CD8-positive, alpha-beta memory T cell (primary cell): ENCODE measurements around the gene OGFRL1. TPM values are rescaled to one million over a fixed set of nuclear protein-coding genes. Genes with fewer than 3 reads are reported as not detected.

Experiments
- CTCF ChIA-PET: fragments of 350-600 bp; sonication (Branson Sonifier 250); formaldehyde crosslinking; loops from one replicate; lab custom pipeline; 2021; ENCODE audit warnings: antibody characterized with exemption; lab: Charles Lee
- POLR2A ChIA-PET: fragments of 350-600 bp; sonication (Branson Sonifier 250); formaldehyde crosslinking; loops from one replicate; lab custom pipeline; 2021; ENCODE audit warnings: antibody characterized with exemption; lab: Charles Lee
- DNase-seq, 5 donors: peaks; one replicate each; pipeline versions ENCODE4 v3.0.0 to v3.0.0-alpha.2; 2020 to 2022; ENCODE audit warnings: mixed read lengths in 1 of 5
- H3K27ac ChIP-seq: one replicate; pipeline ENCODE4 v1.7.0; 2013; ENCODE audit warnings: low read depth, mild to moderate bottlenecking, low read length, moderate library complexity
- H3K27me3 ChIP-seq: 2 replicates; pipeline ENCODE4 v1.7.0; 2013; ENCODE audit warnings: low read length, mild to moderate bottlenecking; ENCODE audit not compliant: insufficient read depth, poor library complexity, severe bottlenecking
- H3K36me3 ChIP-seq: 2 replicates; pipeline ENCODE4 v1.7.0; 2013; ENCODE audit warnings: mild to moderate bottlenecking, low read length, moderate library complexity; ENCODE audit not compliant: insufficient read depth
- H3K4me1 ChIP-seq: 2 replicates; pipeline ENCODE4 v1.7.0; 2013; ENCODE audit warnings: mild to moderate bottlenecking, low read length, moderate library complexity; ENCODE audit not compliant: insufficient read depth
- H3K4me3 ChIP-seq: 2 replicates; pipeline ENCODE4 v1.7.0; 2013; ENCODE audit warnings: mild to moderate bottlenecking, low read length
- H3K9me3 ChIP-seq: 2 replicates; pipeline ENCODE4 v1.7.0; 2013; ENCODE audit warnings: mild to moderate bottlenecking, low read length
- H3K27ac Mint-ChIP-seq, 8 donors: one replicate each; pipeline ENCODE4 v1.8.0; 2020 to 2021; ENCODE audit warnings: mixed read lengths in 8 of 8, mild to moderate bottlenecking in 6 of 8, inconsistent platforms in 3 of 8, moderate library complexity in 3 of 8
- H3K27me3 Mint-ChIP-seq, 2 donors: one replicate each; pipeline ENCODE4 v1.8.0; 2020 to 2021; ENCODE audit warnings: mixed read lengths in 2 of 2, mild to moderate bottlenecking in 1 of 2, moderate library complexity in 1 of 2
- H3K36me3 Mint-ChIP-seq, 3 donors: one replicate each; pipeline ENCODE4 v1.8.0; 2020 to 2021; ENCODE audit warnings: mixed read lengths in 3 of 3, inconsistent platforms in 1 of 3, mild to moderate bottlenecking in 1 of 3
- H3K4me1 Mint-ChIP-seq, 3 donors: one replicate each; pipeline ENCODE4 v1.8.0; 2020 to 2021; ENCODE audit warnings: mixed read lengths in 3 of 3, inconsistent platforms in 1 of 3, mild to moderate bottlenecking in 1 of 3
- H3K4me3 Mint-ChIP-seq, 7 donors: one replicate each; pipeline ENCODE4 v1.8.0; 2020 to 2021; ENCODE audit warnings: mixed read lengths in 7 of 7, mild to moderate bottlenecking in 6 of 7, moderate library complexity in 4 of 7, inconsistent platforms in 2 of 7
- H3K9me3 Mint-ChIP-seq, 5 donors: one replicate each; pipeline ENCODE4 v1.8.0; 2020 to 2022; ENCODE audit warnings: mixed read lengths in 5 of 5, mild to moderate bottlenecking in 3 of 5, moderate library complexity in 2 of 5, inconsistent platforms in 1 of 5
- polyA plus RNA-seq: library from polyadenylated mRNA; unstranded; fragments of 300-500 nt; fragmentation: Illumina TruSeq; gene quantifications from one replicate; pipeline ENCODE4 v1.2.3, GENCODE V29; 2021
- total RNA-seq, 2 experiments: library from RNA; stranded (reverse); gene quantifications; one replicate each; pipeline ENCODE4 v1.2.3, GENCODE V29; 2021

The OGFRL1 gene
- total and polyA plus RNA-seq, 3 experiments from 2014 or later = 4.1 to 5.6 (median 5.5) TPM

GRCh38 chr6:71324194-71324785 is 35.7 kb downstream of the OGFRL1 start:
- no peak for DNase-seq
- Mint-ChIP-seq H3K4me3 (no peak overlapping the region), H3K27me3 (peaks cover 6 to 12% of the 10 kb centered on the region in 2 donors), H3K4me1 (no peaks in the 10 kb centered on the region), H3K36me3 (no peaks in the 10 kb centered on the region), H3K27ac (no peak overlapping the region), H3K9me3 (no peaks in the 10 kb centered on the region)
- no peaks in the 10 kb centered on the region for H3K4me1 ChIP-seq
- CTCF ChIA-PET = no interaction called here
- no peak overlapping the region for H3K27ac ChIP-seq
- H3K36me3 ChIP-seq = no peaks in the 10 kb centered on the region
- H3K4me3 ChIP-seq = no peak overlapping the region
- H3K27me3 ChIP-seq = no peaks in the 10 kb centered on the region
- no peaks in the 10 kb centered on the region for H3K9me3 ChIP-seq
- POLR2A ChIA-PET = no interaction called here

- H3K9me3 ChIP-seq = no peaks in the 10 kb centered on the region
- no peak for DNase-seq
- no peaks in the 10 kb centered on the region for H3K36me3 Mint-ChIP-seq
- no peaks in the 10 kb centered on the region for H3K4me1 ChIP-seq
- no peaks in the 10 kb centered on the region for H3K27me3 ChIP-seq
- H3K36me3 ChIP-seq = no peaks in the 10 kb centered on the region
- no peak overlapping the region for H3K4me3 ChIP-seq
- POLR2A ChIA-PET = no interaction called here
- H3K27ac Mint-ChIP-seq = no peak overlapping the region
- CTCF ChIA-PET = no interaction called here
- peaks cover 3 to 12% of the 10 kb centered on the region in 2 donors for H3K27me3 Mint-ChIP-seq
- H3K27ac ChIP-seq = no peak overlapping the region
- H3K4me1 Mint-ChIP-seq = no peaks in the 10 kb centered on the region
- no peak overlapping the region for H3K4me3 Mint-ChIP-seq
- no peaks in the 10 kb centered on the region for H3K9me3 Mint-ChIP-seq
Measured at GRCh38 chr6:71326611-71327010, 38.0 kb downstream of the OGFRL1 start.

- Histone ChIP-seq H3K4me3 (no peak overlapping the region), H3K36me3 (no peaks in the 10 kb centered on the region), H3K27ac (no peak overlapping the region), H3K9me3 (no peaks in the 10 kb centered on the region), H3K4me1 (no peaks in the 10 kb centered on the region), H3K27me3 (no peaks in the 10 kb centered on the region)
- no peaks in the 10 kb centered on the region for H3K9me3 Mint-ChIP-seq
- no peak for DNase-seq
- no peaks in the 10 kb centered on the region for H3K4me1 Mint-ChIP-seq
- H3K27me3 Mint-ChIP-seq = peaks cover under 1 to 4% of the 10 kb centered on the region in 2 donors
- POLR2A ChIA-PET = no interaction called here
- CTCF ChIA-PET = no interaction called here
- no peak overlapping the region for H3K27ac Mint-ChIP-seq
- H3K4me3 Mint-ChIP-seq = no peak overlapping the region
- H3K36me3 Mint-ChIP-seq = no peaks in the 10 kb centered on the region
Measured at GRCh38 chr6:71330501-71330900, 41.9 kb downstream of the OGFRL1 start.

- no peak overlapping the region for H3K27ac Mint-ChIP-seq
- CTCF ChIA-PET = no interaction called here
Measured at GRCh38 chr6:71332012-71332411, 43.4 kb downstream of the OGFRL1 start.

GRCh38 chr6:71333050-71333449 is 44.4 kb downstream of the OGFRL1 start:
- Histone ChIP-seq H3K36me3 (no peaks in the 10 kb centered on the region), H3K27ac (no peak overlapping the region), H3K4me1 (no peaks in the 10 kb centered on the region), H3K4me3 (no peak overlapping the region), H3K9me3 (no peaks in the 10 kb centered on the region), H3K27me3 (no peaks in the 10 kb centered on the region)
- H3K9me3 Mint-ChIP-seq = no peaks in the 10 kb centered on the region
- H3K27ac Mint-ChIP-seq = no peak overlapping the region
- no peak overlapping the region for H3K4me3 Mint-ChIP-seq
- no peaks in the 10 kb centered on the region for H3K36me3 Mint-ChIP-seq
- DNase-seq = no peak
- H3K27me3 Mint-ChIP-seq = peaks cover 2 to 4% of the 10 kb centered on the region in 2 donors
- POLR2A ChIA-PET = no interaction called here
- no peaks in the 10 kb centered on the region for H3K4me1 Mint-ChIP-seq
- CTCF ChIA-PET = no interaction called here

More at GRCh38 chr6:71332012-71332411, 43.4 kb downstream of the OGFRL1 start:
- H3K9me3 Mint-ChIP-seq = no peaks in the 10 kb centered on the region
- no peak overlapping the region for H3K4me3 Mint-ChIP-seq
- H3K27me3 Mint-ChIP-seq = peaks cover 2 to 4% of the 10 kb centered on the region in 2 donors
- no peaks in the 10 kb centered on the region for H3K36me3 Mint-ChIP-seq
- H3K36me3 ChIP-seq = no peaks in the 10 kb centered on the region
- no peaks in the 10 kb centered on the region for H3K27me3 ChIP-seq
- no peaks in the 10 kb centered on the region for H3K4me1 Mint-ChIP-seq
- no peak for DNase-seq
- H3K4me1 ChIP-seq = no peaks in the 10 kb centered on the region
- POLR2A ChIA-PET = no interaction called here
- H3K4me3 ChIP-seq = no peak overlapping the region
- H3K9me3 ChIP-seq = no peaks in the 10 kb centered on the region
- H3K27ac ChIP-seq = no peak overlapping the region

GRCh38 chr6:71333697-71334096 is 45.1 kb downstream of the OGFRL1 start:
- H3K27me3 ChIP-seq = no peaks in the 10 kb centered on the region
- no peaks in the 10 kb centered on the region for H3K36me3 ChIP-seq
- Mint-ChIP-seq H3K4me1 (no peaks in the 10 kb centered on the region), H3K27ac (no peak overlapping the region), H3K27me3 (peaks cover 2 to 4% of the 10 kb centered on the region in 2 donors), H3K36me3 (no peaks in the 10 kb centered on the region), H3K4me3 (no peak overlapping the region), H3K9me3 (no peaks in the 10 kb centered on the region)
- CTCF ChIA-PET = no interaction called here
- H3K4me1 ChIP-seq = no peaks in the 10 kb centered on the region
- no peak for DNase-seq
- no peak overlapping the region for H3K27ac ChIP-seq
- H3K4me3 ChIP-seq = no peak overlapping the region
- POLR2A ChIA-PET = no interaction called here
- no peaks in the 10 kb centered on the region for H3K9me3 ChIP-seq

- Histone ChIP-seq H3K9me3 (no peaks in the 10 kb centered on the region), H3K27me3 (no peaks in the 10 kb centered on the region), H3K4me3 (no peak overlapping the region), H3K36me3 (no peaks in the 10 kb centered on the region), H3K4me1 (no peaks in the 10 kb centered on the region), H3K27ac (no peak overlapping the region)
- Mint-ChIP-seq H3K4me3 (no peak overlapping the region), H3K9me3 (no peaks in the 10 kb centered on the region), H3K27ac (no peak overlapping the region), H3K4me1 (no peaks in the 10 kb centered on the region), H3K36me3 (no peaks in the 10 kb centered on the region), H3K27me3 (peaks cover 0 to 2% of the 10 kb centered on the region in 2 donors)
- CTCF ChIA-PET = no interaction called here
- POLR2A ChIA-PET = no interaction called here
- DNase-seq = no peak
Measured at GRCh38 chr6:71334768-71335167, 46.2 kb downstream of the OGFRL1 start.

GRCh38 chr6:71335544-71335943 is 46.9 kb downstream of the OGFRL1 start:
- POLR2A ChIA-PET = no interaction called here
- CTCF ChIA-PET = no interaction called here
- Mint-ChIP-seq H3K4me1 (no peaks in the 10 kb centered on the region), H3K36me3 (no peaks in the 10 kb centered on the region), H3K27me3 (peaks cover 0 to 3% of the 10 kb centered on the region in 2 donors), H3K4me3 (no peak overlapping the region), H3K27ac (no peak overlapping the region), H3K9me3 (no peaks in the 10 kb centered on the region)
- Histone ChIP-seq H3K9me3 (no peaks in the 10 kb centered on the region), H3K36me3 (no peaks in the 10 kb centered on the region), H3K27ac (no peak overlapping the region), H3K27me3 (no peaks in the 10 kb centered on the region), H3K4me1 (no peaks in the 10 kb centered on the region), H3K4me3 (no peak overlapping the region)
- DNase-seq = no peak
